ENCODE results near the gene PNP. TPM values are rescaled to one million over a fixed set of nuclear protein-coding genes. Genes with fewer than 3 reads are reported as not detected.

The PNP gene
- total RNA-seq, 1 donor from 2014 or later = 96.5 TPM

- no peak for TF ChIP-seq CTCF (IDR thresholded peaks at IDR 0.05; ENCODE audit: insufficient read depth, low read length, poor library complexity, severe bottlenecking)
- no peaks in the 10 kb centered on the region for H3K27me3 ChIP-seq (ENCODE audit: control insufficient read depth, insufficient read depth, low read length)
- H3K4me3 ChIP-seq (ENCODE audit: low read depth, low read length) = no peak overlapping the region
- no peaks in the 10 kb centered on the region for H3K36me3 ChIP-seq (ENCODE audit: control insufficient read depth, insufficient read depth, low read length)
- no peak for DNase-seq (ENCODE audit: low read depth)
Observed at GRCh38 chr14:20515846-20516245, 46.6 kb downstream of the PNP start.

GRCh38 chr14:20516921-20517320 is 47.7 kb downstream of the PNP start:
- H3K27me3 ChIP-seq (ENCODE audit: control insufficient read depth, insufficient read depth, low read length) = no peaks in the 10 kb centered on the region
- no peaks in the 10 kb centered on the region for H3K36me3 ChIP-seq (ENCODE audit: control insufficient read depth, insufficient read depth, low read length)
- TF ChIP-seq CTCF (IDR thresholded peaks at IDR 0.05; ENCODE audit: insufficient read depth, low read length, poor library complexity, severe bottlenecking) = no peak
- H3K4me3 ChIP-seq (ENCODE audit: low read depth, low read length) = no peak overlapping the region
- no peak for DNase-seq (ENCODE audit: low read depth)

GRCh38 chr14:20522332-20522731 is 53.1 kb downstream of the PNP start:
- no peak overlapping the region for H3K4me3 ChIP-seq (ENCODE audit: low read depth, low read length)
- no peaks in the 10 kb centered on the region for H3K36me3 ChIP-seq (ENCODE audit: control insufficient read depth, insufficient read depth, low read length)
- H3K27me3 ChIP-seq (ENCODE audit: control insufficient read depth, insufficient read depth, low read length) = no peaks in the 10 kb centered on the region
- no peak for DNase-seq (ENCODE audit: low read depth)
- TF ChIP-seq CTCF (IDR thresholded peaks at IDR 0.05; ENCODE audit: insufficient read depth, low read length, poor library complexity, severe bottlenecking) = no peak

GRCh38 chr14:20524027-20524426 is 54.8 kb downstream of the PNP start:
- DNase-seq (ENCODE audit: low read depth) = no peak
- no peak for TF ChIP-seq CTCF (IDR thresholded peaks at IDR 0.05; ENCODE audit: insufficient read depth, low read length, poor library complexity, severe bottlenecking)
- H3K4me3 ChIP-seq (ENCODE audit: low read depth, low read length) = no peak overlapping the region
- H3K36me3 ChIP-seq (ENCODE audit: control insufficient read depth, insufficient read depth, low read length) = no peaks in the 10 kb centered on the region
- H3K27me3 ChIP-seq (ENCODE audit: control insufficient read depth, insufficient read depth, low read length) = no peaks in the 10 kb centered on the region

Other genes starting within 250 kb of the PNP start
- not detected in 2 replicates for gene OR11H6, start 245.7 kb upstream of the PNP start, total RNA-seq
- gene OR11H7, start 240.4 kb upstream of the PNP start, total RNA-seq = not detected in 2 replicates
- not detected in 2 replicates for gene OR11H4, start 230.1 kb upstream of the PNP start, total RNA-seq
- 10.9 and 13.3 TPM in 2 replicates for gene TTC5, start 163.5 kb upstream of the PNP start, total RNA-seq
- 236 and 246 TPM in 2 replicates for gene CCNB1IP1, start 136.1 kb upstream of the PNP start, total RNA-seq
- 16.2 and 22.2 TPM in 2 replicates for gene PARP2, start 125.8 kb upstream of the PNP start, total RNA-seq
- 15.5 and 24.1 TPM in 2 replicates for gene TEP1, start 55.9 kb upstream of the PNP start, total RNA-seq
- 0.08 TPM in 1 of 2 replicates, not detected in the other for gene KLHL33, start 33.2 kb upstream of the PNP start, total RNA-seq
- gene OSGEP, start 14.6 kb upstream of the PNP start, total RNA-seq = 46.6 and 61.1 TPM in 2 replicates
- gene APEX1, start 14.2 kb upstream of the PNP start, total RNA-seq = 297 and 328 TPM in 2 replicates
- 25.1 and 25.9 TPM in 2 replicates for gene PIP4P1, start 8.0 kb upstream of the PNP start, total RNA-seq
- gene RNASE10, start 36.1 kb downstream of the PNP start, total RNA-seq = not detected in 2 replicates
- not detected in 2 replicates for gene RNASE9, start 91.6 kb downstream of the PNP start, total RNA-seq
- not detected in 2 replicates for gene RNASE11, start 118.6 kb downstream of the PNP start, total RNA-seq
- gene RNASE12, start 122.0 kb downstream of the PNP start, total RNA-seq = not detected in 2 replicates
- gene OR6S1, start 172.3 kb downstream of the PNP start, total RNA-seq = not detected in 2 replicates
- gene RNASE4, start 215.2 kb downstream of the PNP start, total RNA-seq = 4.2 and 5.6 TPM in 2 replicates
- 0.14 and 1.1 TPM in 2 replicates for gene ANG, start 219.4 kb downstream of the PNP start, total RNA-seq

All from kidney epithelial cell (primary cell).